Esophagus muscularis mucosa (tissue), 4 donors: ENCODE data around the gene MRGPRX2. TPM values are rescaled to one million over a fixed set of nuclear protein-coding genes. Genes with fewer than 3 reads are reported as not detected.

Experiments used
- DNase-seq: peaks from one replicate; pipeline ENCODE4 v3.0.0-alpha.2; 2017; ENCODE audit errors: extremely low spot score
- H3K27ac ChIP-seq, 4 donors: fragments of 200-600 bp; sonication (generic); replicated peaks in 1 of 4; 1 replicate in 3 of 4; 2 replicates in 1 of 4; pipeline ENCODE4 v1.5.1; 2016 to 2019; ENCODE audit warnings: mild to moderate bottlenecking in 1 of 4
- H3K27me3 ChIP-seq, 4 donors: fragments of 200-600 bp; sonication (generic); one replicate each; pipeline versions ENCODE4 v1.5.1 to v1.6.0; 2016 to 2019
- H3K36me3 ChIP-seq, 4 donors: fragments of 200-600 bp; sonication (generic); one replicate each; pipeline ENCODE4 v1.5.1; 2016 to 2019
- H3K4me1 ChIP-seq, 4 donors: fragments of 200-600 bp; sonication (generic); one replicate each; pipeline ENCODE4 v1.5.1; 2016 to 2019
- H3K4me3 ChIP-seq, 4 donors: fragments of 200-600 bp; sonication (generic); 1 replicate in 2 of 4; 2 replicates in 2 of 4; pipeline ENCODE4 v1.5.1; 2016 to 2019; ENCODE audit warnings: mild to moderate bottlenecking in 4 of 4, moderate library complexity in 1 of 4
- H3K9me3 ChIP-seq, 4 donors: fragments of 200-600 bp; sonication (generic); 1 replicate in 3 of 4; 2 replicates in 1 of 4; pipeline ENCODE4 v1.5.1; 2016 to 2019
- CTCF ChIP-seq, 3 experiments: fragments of 200-600 bp in 2 of 3; fragments of 450-650 bp in 1 of 3; sonication (generic) in 2 of 3; IDR thresholded peaks; one replicate each; pipeline ENCODE4 v1.5.1; 2017 to 2019; ENCODE audit warnings: antibody characterized with exemption in 3 of 3, mild to moderate bottlenecking in 2 of 3, moderate library complexity in 1 of 3
- EP300 ChIP-seq: sonication (generic); formaldehyde crosslinking; IDR thresholded peaks from one replicate; pipeline ENCODE4 v1.6.1; 2017; ENCODE audit warnings: antibody characterized with exemption
- POLR2A ChIP-seq: fragments of 450-650 bp; IDR thresholded peaks from one replicate; pipeline ENCODE4 v1.6.1; 2017; ENCODE audit warnings: antibody characterized with exemption, moderate library complexity, mild to moderate bottlenecking, low read depth
- POLR2AphosphoS5 ChIP-seq, 2 donors: sonication (generic); formaldehyde crosslinking; IDR thresholded peaks; one replicate each; pipeline ENCODE4 v1.6.1; 2017; ENCODE audit warnings: antibody characterized with exemption in 2 of 2
- WGBS: methylation state at CpG from one replicate; pipeline ENCODE4 v1.1.5; 2018; 5-methylcytosine and 5-hydroxymethylcytosine counted together
- intact Hi-C: fragments of 100-400 bp; cut with DNase I; formaldehyde crosslinking; loops from one replicate; pipeline ENCODE4 v1.15.1; 2023
- total RNA-seq, 4 donors: library from RNA; depleted of rRNA; stranded (reverse); fragments of >200 nt; gene quantifications; one replicate each; pipeline versions ENCODE4 v1.1.0 to v1.2.1, GENCODE V29; 2016

Gene MRGPRX2
- total RNA-seq, 4 donors from 2014 or later = 0.23 to 0.83 (median 0.83) TPM; not detected in 1

GRCh38 chr11:19093976-19094375 lies 33.5 kb upstream of the MRGPRX2 start:
- WGBS = 79% methylated on average over 4 of the region's 4 CpGs
- H3K4me3 ChIP-seq = no peak overlapping the region
- H3K4me1 ChIP-seq = no peaks in the 10 kb centered on the region
- peaks cover 0 to 21% (median 0%) of the 10 kb centered on the region in 4 donors for H3K27me3 ChIP-seq
- intact Hi-C loops = no loop called here
- no peak overlapping the region for H3K27ac ChIP-seq
- no peaks in the 10 kb centered on the region for H3K36me3 ChIP-seq
- TF ChIP-seq POLR2AphosphoS5 (IDR thresholded peaks at IDR 0.05) (no peak), POLR2A (no peak), CTCF (IDR thresholded peaks at IDR 0.05) (no peak), EP300 (no peak)
- DNase-seq = no peak
- no peaks in the 10 kb centered on the region for H3K9me3 ChIP-seq

GRCh38 chr11:19092850-19093249 lies 32.3 kb upstream of the MRGPRX2 start:
- no peak for TF ChIP-seq POLR2A
- Histone ChIP-seq H3K36me3 (no peaks in the 10 kb centered on the region), H3K27ac (no peak overlapping the region), H3K27me3 (peaks cover 0 to 21% (median 0%) of the 10 kb centered on the region in 4 donors), H3K4me1 (no peaks in the 10 kb centered on the region), H3K9me3 (no peaks in the 10 kb centered on the region), H3K4me3 (no peak overlapping the region)
- no peak for DNase-seq
- WGBS = 94% methylated on average over 2 of the region's 2 CpGs
- intact Hi-C loops = no loop called here

- WGBS = 72% methylated on average over 3 of the region's 3 CpGs
- intact Hi-C loops = no loop called here
- TF ChIP-seq POLR2A = no peak
- TF ChIP-seq CTCF (IDR thresholded peaks at IDR 0.05) = no peak
- no peak for TF ChIP-seq EP300
- no peak for TF ChIP-seq POLR2AphosphoS5 (IDR thresholded peaks at IDR 0.05)
These were observed 31.8 kb upstream of the MRGPRX2 start for GRCh38 chr11:19092342-19092741.

GRCh38 chr11:19091366-19091765 lies 30.8 kb upstream of the MRGPRX2 start:
- no peak for TF ChIP-seq CTCF (IDR thresholded peaks at IDR 0.05)
- TF ChIP-seq POLR2AphosphoS5 (IDR thresholded peaks at IDR 0.05) = no peak
- no peak for TF ChIP-seq POLR2A
- no peak for TF ChIP-seq EP300
- Histone ChIP-seq H3K9me3 (no peaks in the 10 kb centered on the region), H3K36me3 (no peaks in the 10 kb centered on the region), H3K4me3 (no peak overlapping the region), H3K27ac (no peak overlapping the region), H3K27me3 (peaks cover 0 to 21% (median 0%) of the 10 kb centered on the region in 4 donors), H3K4me1 (no peaks in the 10 kb centered on the region)
- no peak for DNase-seq
- 91% methylated on average over 1 of the region's 1 CpG for WGBS
- intact Hi-C loops = no loop called here

More at GRCh38 chr11:19092342-19092741, 31.8 kb upstream of the MRGPRX2 start:
- no peak for DNase-seq
- Histone ChIP-seq H3K27me3 (peaks cover 0 to 21% (median 0%) of the 10 kb centered on the region in 4 donors), H3K4me3 (no peak overlapping the region), H3K36me3 (no peaks in the 10 kb centered on the region), H3K9me3 (no peaks in the 10 kb centered on the region), H3K4me1 (no peaks in the 10 kb centered on the region), H3K27ac (no peak overlapping the region)

GRCh38 chr11:19089421-19089820 lies 28.9 kb upstream of the MRGPRX2 start:
- no peaks in the 10 kb centered on the region for H3K36me3 ChIP-seq
- H3K4me3 ChIP-seq = no peak overlapping the region
- H3K27ac ChIP-seq = no peak overlapping the region
- H3K4me1 ChIP-seq = no peaks in the 10 kb centered on the region
- intact Hi-C loops = no loop called here
- H3K9me3 ChIP-seq = no peaks in the 10 kb centered on the region
- DNase-seq = no peak
- H3K27me3 ChIP-seq = peaks cover 0 to 11% (median 0%) of the 10 kb centered on the region in 4 donors
- 97% methylated on average over 5 of the region's 5 CpGs for WGBS
- TF ChIP-seq POLR2AphosphoS5 (IDR thresholded peaks at IDR 0.05) (no peak), POLR2A (no peak), CTCF (IDR thresholded peaks at IDR 0.05) (no peak), EP300 (no peak)
